HG02588 (cell line): Measurements from ENCODE around the gene ZNF133.
"Not testable (repeated sequence)": the region's sequence is repeated elsewhere in the genome, so short reads cannot be mapped to it uniquely, and the experiment has no call there.

Experiments used
- ATAC-seq: cut with Tn5 transposase; IDR thresholded peaks from one replicate; pipeline ENCODE4 v1.9.1; 2021; ENCODE audit warnings: mild to moderate bottlenecking, moderate library complexity; ENCODE audit not compliant: unreplicated experiment

The ZNF133 gene

GRCh38 chr20:18284805-18285533, 3.4 kb upstream of the ZNF133 start:
- ATAC-seq: no peak

- ATAC-seq: no peak
Measured at GRCh38 chr20:18287546-18287914, 797 bp upstream of the ZNF133 start.

GRCh38 chr20:18288749-18289267, 481 bp downstream of the ZNF133 start:
- no peak for ATAC-seq

- no peak for ATAC-seq
Measured at GRCh38 chr20:18289306-18289705, 979 bp downstream of the ZNF133 start.

- ATAC-seq: no peak
Measured at GRCh38 chr20:18299364-18299763, 11.0 kb downstream of the ZNF133 start.

GRCh38 chr20:18304618-18305017, 16.3 kb downstream of the ZNF133 start:
- no peak for ATAC-seq

GRCh38 chr20:18307301-18307700, 19.0 kb downstream of the ZNF133 start:
- no peak for ATAC-seq

- ATAC-seq: no peak
Measured at GRCh38 chr20:18310051-18310450, 21.7 kb downstream of the ZNF133 start.

GRCh38 chr20:18310592-18310991, 22.3 kb downstream of the ZNF133 start:
- no peak for ATAC-seq

- ATAC-seq: no peak
Measured at GRCh38 chr20:18312723-18313122, 24.4 kb downstream of the ZNF133 start.

GRCh38 chr20:18313411-18313810, 25.1 kb downstream of the ZNF133 start:
- no peak for ATAC-seq

- ATAC-seq: no peak
Measured at GRCh38 chr20:18314786-18315406, 26.6 kb downstream of the ZNF133 start.

- no peak for ATAC-seq
Measured at GRCh38 chr20:18316166-18316565, 27.8 kb downstream of the ZNF133 start.

- ATAC-seq: no peak
Measured at GRCh38 chr20:18321316-18321715, 33.0 kb downstream of the ZNF133 start.

GRCh38 chr20:18321976-18322950, 33.9 kb downstream of the ZNF133 start:
- no peak for ATAC-seq

- ATAC-seq: no peak
Measured at GRCh38 chr20:18323705-18324104, 35.4 kb downstream of the ZNF133 start.

GRCh38 chr20:18324596-18325089, 36.3 kb downstream of the ZNF133 start:
- no peak for ATAC-seq

GRCh38 chr20:18326990-18327389, 38.7 kb downstream of the ZNF133 start:
- no peak for ATAC-seq

- ATAC-seq: no peak
Measured at GRCh38 chr20:18331694-18332093, 43.4 kb downstream of the ZNF133 start.

- ATAC-seq: not testable (repeated sequence)
Measured at GRCh38 chr20:18349749-18350148, 61.4 kb downstream of the ZNF133 start.

GRCh38 chr20:18359854-18360253, 71.5 kb downstream of the ZNF133 start:
- no peak for ATAC-seq
